ENCODE data around the gene PPP6R1. TPM values are rescaled to one million over a fixed set of nuclear protein-coding genes. Genes with fewer than 3 reads are reported as not detected.

PPP6R1 gene
- total RNA-seq, 1 experiment from 2014 or later, result 79.7 TPM

DNA sequence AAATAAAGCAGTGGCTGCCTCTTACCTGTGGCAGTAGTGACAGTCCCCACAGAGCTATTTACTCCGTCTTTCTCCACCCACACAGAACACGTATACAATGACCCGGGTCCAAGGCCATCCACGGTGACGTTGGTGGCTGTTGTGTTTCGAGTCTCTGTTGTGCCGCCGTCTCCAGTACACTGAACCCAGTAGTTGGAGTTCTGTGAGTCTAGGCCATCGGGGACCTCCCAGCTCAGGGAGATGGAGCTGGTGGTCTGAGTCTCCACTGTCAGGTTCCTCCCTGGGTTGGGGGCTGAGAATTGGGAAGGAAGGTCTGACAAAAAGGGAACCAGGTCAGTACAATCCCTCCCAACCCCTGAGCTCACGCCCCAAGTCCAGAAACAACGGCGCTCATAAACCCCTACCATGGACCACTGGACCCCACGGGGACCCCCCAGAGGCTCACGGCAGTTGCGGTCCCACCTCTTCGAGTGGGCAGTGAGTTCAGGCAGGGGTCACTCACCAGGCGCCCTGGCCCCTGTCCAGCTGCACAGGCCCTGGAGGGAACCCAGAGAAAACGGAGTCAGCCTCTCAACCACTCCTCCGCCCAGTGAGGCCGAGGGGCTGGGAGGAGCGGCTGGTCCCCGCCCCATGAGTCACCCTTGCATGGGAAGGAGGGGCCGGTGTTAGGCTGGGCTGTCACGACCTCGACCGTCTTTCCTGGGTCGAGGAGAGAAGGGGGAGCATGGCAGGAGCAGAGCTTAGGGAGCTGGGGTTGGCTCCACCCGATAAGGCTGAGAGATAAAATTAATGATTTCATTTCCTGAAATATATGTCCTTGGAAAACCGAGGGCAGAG is 51.9 kb downstream of the PPP6R1 start:
- peak overlapping the region in 2 of 3 experiments; percentile 72 to 78; a peak in 2 of 7 replicates for H3K27ac Mint-ChIP-seq

More for the DNA sequence above, 51.9 kb downstream of the PPP6R1 start:
- no peak overlapping the region for H3K9ac ChIP-seq (ENCODE audit: extremely low read depth, insufficient read length, low read length)
- no peak overlapping the region for H4K91ac ChIP-seq (ENCODE audit: insufficient read length, low read depth, low read length)
- TF ChIP-seq, protein P1, sequence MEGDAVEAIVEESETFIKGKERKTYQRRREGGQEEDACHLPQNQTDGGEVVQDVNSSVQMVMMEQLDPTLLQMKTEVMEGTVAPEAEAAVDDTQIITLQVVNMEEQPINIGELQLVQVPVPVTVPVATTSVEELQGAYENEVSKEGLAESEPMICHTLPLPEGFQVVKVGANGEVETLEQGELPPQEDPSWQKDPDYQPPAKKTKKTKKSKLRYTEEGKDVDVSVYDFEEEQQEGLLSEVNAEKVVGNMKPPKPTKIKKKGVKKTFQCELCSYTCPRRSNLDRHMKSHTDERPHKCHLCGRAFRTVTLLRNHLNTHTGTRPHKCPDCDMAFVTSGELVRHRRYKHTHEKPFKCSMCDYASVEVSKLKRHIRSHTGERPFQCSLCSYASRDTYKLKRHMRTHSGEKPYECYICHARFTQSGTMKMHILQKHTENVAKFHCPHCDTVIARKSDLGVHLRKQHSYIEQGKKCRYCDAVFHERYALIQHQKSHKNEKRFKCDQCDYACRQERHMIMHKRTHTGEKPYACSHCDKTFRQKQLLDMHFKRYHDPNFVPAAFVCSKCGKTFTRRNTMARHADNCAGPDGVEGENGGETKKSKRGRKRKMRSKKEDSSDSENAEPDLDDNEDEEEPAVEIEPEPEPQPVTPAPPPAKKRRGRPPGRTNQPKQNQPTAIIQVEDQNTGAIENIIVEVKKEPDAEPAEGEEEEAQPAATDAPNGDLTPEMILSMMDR (conservative IDR thresholded peaks at IDR 0.05), result no peak
- H2BK15ac ChIP-seq (ENCODE audit: low read depth, low read length), result no peak overlapping the region
- H4K20me1 ChIP-seq (ENCODE audit: control insufficient read depth, insufficient read depth, insufficient read length), result no peaks in the 10 kb centered on the region
- Mint-ChIP-seq H3K27me3 (ENCODE audit: low read depth) (peaks cover 32% of the 10 kb centered on the region), H3K9me3 (peaks cover 0 to 5% of the 10 kb centered on the region in 2 experiments; a peak in 3 of 5 replicates), H3K36me3 (ENCODE audit: insufficient read depth in 1 of 3, low read depth in 3 of 3) (no peaks in the 10 kb centered on the region), H3K4me1 (peaks cover 9 to 12% of the 10 kb centered on the region in 2 experiments), H3K4me3 (peak overlapping the region; percentile 7 to 62; a peak in 3 of 5 replicates)
- H2BK12ac ChIP-seq (ENCODE audit: insufficient read length, low read depth, low read length), result no peak overlapping the region
- H3K27me3 ChIP-seq (ENCODE audit: insufficient read depth, low read length), result no peaks in the 10 kb centered on the region
- H4K5ac ChIP-seq (ENCODE audit: insufficient read length, low read depth, low read length), result no peak overlapping the region
- H2BK120ac ChIP-seq (ENCODE audit: low read depth, low read length, poor library complexity, severe bottlenecking), result no peak overlapping the region
- no peak overlapping the region for H2BK5ac ChIP-seq (ENCODE audit: insufficient read length, low read length)
- H4K8ac ChIP-seq (replicated peaks; ENCODE audit: insufficient read length, low read depth, low read length), result no peak overlapping the region
- H3K14ac ChIP-seq (ENCODE audit: insufficient read depth, low read length), result no peak overlapping the region; the same call in 1 of the 2 replicates
- no peak overlapping the region for H3T11ph ChIP-seq (ENCODE audit: low read length)
- H3K23ac ChIP-seq (ENCODE audit: insufficient read length, low read depth, low read length), result no peak overlapping the region
- H2AFZ ChIP-seq (ENCODE audit: low read length), result no peak overlapping the region
- no peak overlapping the region for H2BK20ac ChIP-seq (ENCODE audit: low read depth, low read length, poor library complexity, severe bottlenecking)
- DNase-seq, result peak; percentile 87
- H3K79me1 ChIP-seq (ENCODE audit: insufficient read depth, low read depth, low read length, poor library complexity, severe bottlenecking), result no peaks in the 10 kb centered on the region
- H3K56ac ChIP-seq (ENCODE audit: insufficient read length, low read depth, low read length), result no peak overlapping the region
- no peaks in the 10 kb centered on the region for H3K9me3 ChIP-seq (ENCODE audit: control insufficient read depth, low read depth, low read length)
- no peak overlapping the region for H3K18ac ChIP-seq (ENCODE audit: insufficient read length, low read depth, low read length)
- no peak overlapping the region for H3K4ac ChIP-seq (ENCODE audit: low read depth, low read length)
- no peak overlapping the region for H2AK5ac ChIP-seq (ENCODE audit: insufficient read length, low read length)
- H3K4me1 ChIP-seq (ENCODE audit: insufficient read depth, low read length), result no peaks in the 10 kb centered on the region
- no peak overlapping the region for H3K27ac ChIP-seq (ENCODE audit: insufficient read length, low read depth, low read length)
- H3K79me2 ChIP-seq (ENCODE audit: insufficient read depth, low read length), result no peaks in the 10 kb centered on the region
- H3K23me2 ChIP-seq (ENCODE audit: insufficient read length, low read depth, low read length, poor library complexity, severe bottlenecking), result no peaks in the 10 kb centered on the region
- WGBS (ENCODE audit: extremely low coverage, insufficient read length, low lambda C conversion rate), result no CpG with 5 or more reads among the region's 29 CpGs
- peak overlapping the region; percentile 12 for H3K4me2 ChIP-seq (ENCODE audit: insufficient read depth, insufficient read length, low read length)

All from H9 (cell line).